ENCODE measurements around the gene ARHGEF33.

- TF ChIP-seq CTCF (IDR thresholded peaks at IDR 0.05 in 2 of 3, conservative IDR thresholded peaks at IDR 0.05 in 1 of 3; ENCODE audit: borderline replicate concordance in 1 of 3, insufficient read depth in 1 of 3, low read depth in 2 of 3, low read length in 2 of 3) = no peak
- no peak for TF ChIP-seq YY1 (IDR thresholded peaks at IDR 0.05; ENCODE audit: extremely low read depth, insufficient replicate concordance, low read depth, low read length)
- TF ChIP-seq ZFX (IDR thresholded peaks at IDR 0.05) = no peak
- TF ChIP-seq RAD21 (IDR thresholded peaks at IDR 0.05; ENCODE audit: low read depth) = no peak
- TF ChIP-seq ZNF274 (IDR thresholded peaks at IDR 0.05; ENCODE audit: low read depth, low read length) = no peak
- no peak for TF ChIP-seq ELF1 (IDR thresholded peaks at IDR 0.05; ENCODE audit: borderline replicate concordance, low read depth)
- no peak for TF ChIP-seq POLR2A (IDR thresholded peaks at IDR 0.05; ENCODE audit: borderline replicate concordance, extremely low read depth, insufficient read depth, insufficient read length)
- TF ChIP-seq SIN3A (IDR thresholded peaks at IDR 0.05; ENCODE audit: low read depth) = no peak
- TF ChIP-seq POLR2AphosphoS5 (IDR thresholded peaks at IDR 0.05; ENCODE audit: low read depth, low read length) = no peak
- no peak for TF ChIP-seq EZH2 (IDR thresholded peaks at IDR 0.05)
- no peak for TF ChIP-seq EZH2phosphoT487 (IDR thresholded peaks at IDR 0.05; ENCODE audit: borderline replicate concordance)
- no peak for TF ChIP-seq JUND (IDR thresholded peaks at IDR 0.05)
- no peak for TF ChIP-seq TCF7L2 (IDR thresholded peaks at IDR 0.05; ENCODE audit: borderline replicate concordance, extremely low read depth, insufficient read depth, insufficient read length)
Observed at GRCh38 chr2:39007875-39008504, 118.3 kb downstream of the ARHGEF33 start.

Measured in HCT116 (cell line).